HCT116 (cell line): ENCODE results near the gene LAMP1. TPM values are rescaled to one million over a fixed set of nuclear protein-coding genes. Genes with fewer than 3 reads are reported as not detected.

Source experiments
- ATAC-seq: fragments of 200-7000 bp; cut with Tn5 transposase; 2 replicates; pipeline ENCODE4 v1.9.1; 2020; ENCODE audit warnings: mild to moderate bottlenecking, moderate library complexity
- BruUV-seq: library from RNA; stranded (reverse); fragments of 400-500 nt; replicated peaks from 2 replicates; lab custom pipeline; 2021; lab: Mats Ljungman, UMichigan
- CTCF ChIA-PET: fragments of 300-600 bp; sonication (Branson Sonifier 250); formaldehyde crosslinking; loops from one replicate; lab custom pipeline; 2021; ENCODE audit warnings: antibody characterized with exemption; lab: Charles Lee
- POLR2A ChIA-PET: fragments of 300-600, 350-600 bp; sonication (Branson Sonifier 250); formaldehyde crosslinking; loops from one replicate; lab custom pipeline; 2021; ENCODE audit warnings: antibody characterized with exemption; lab: Charles Lee
- RAD21 ChIA-PET, 2 experiments: fragments of 300-600 bp; sonication (Branson Sonifier 250); formaldehyde crosslinking; loops; one replicate each; lab custom pipeline; 2023; ENCODE audit warnings: low total read pairs in 2 of 2; ENCODE audit not compliant: uncharacterized antibody in 2 of 2, unreplicated experiment in 2 of 2, low non-redundant PET in 1 of 2; lab: Charles Lee
- DNase-seq: peaks from one replicate; pipeline ENCODE4 v3.0.0-alpha.2; 2010; ENCODE audit warnings: low read depth, low spot score
- H2AFZ ChIP-seq: fragments of 200-600 bp; shearing (Covaris generic), sonication (generic); 2 replicates; pipeline ENCODE4 v1.6.1; 2017; ENCODE audit warnings: low read depth, mixed run types, mixed read lengths, antibody characterized with exemption, low read length; ENCODE audit not compliant: poor library complexity, severe bottlenecking
- H3K27ac ChIP-seq: 2 replicates; pipeline ENCODE4 v1.5.1; 2012; ENCODE audit warnings: low read depth, low read length
- H3K27me3 ChIP-seq: fragments of 200-600 bp; sonication (generic); 2 replicates; pipeline ENCODE4 v1.6.1; 2016; ENCODE audit warnings: mixed run types, low read length, mixed read lengths; ENCODE audit not compliant: insufficient read depth
- H3K36me3 ChIP-seq, 2 experiments: fragments of 200-500 bp in 1 of 2; fragments of 200-600 bp in 1 of 2; sonication (Bioruptor generic) in 1 of 2; sonication (generic) in 1 of 2; 2 replicates each; pipeline versions ENCODE4 v1.5.1 to v1.6.1; 2014 to 2016; ENCODE audit warnings: low read length in 2 of 2, inconsistent platforms in 1 of 2, mixed read lengths in 1 of 2, mixed run types in 1 of 2; ENCODE audit not compliant: insufficient read depth in 2 of 2, control insufficient read depth in 1 of 2
- H3K4me1 ChIP-seq, 2 experiments: fragments of 200-600 bp in 1 of 2; sonication (generic) in 1 of 2; 2 replicates each; pipeline versions ENCODE4 v1.5.1 to v1.6.1; 2012 to 2017; ENCODE audit warnings: low read length in 2 of 2, inconsistent platforms in 1 of 2, mild to moderate bottlenecking in 1 of 2, mixed read lengths in 1 of 2, mixed run types in 1 of 2, moderate library complexity in 1 of 2; ENCODE audit not compliant: insufficient read depth in 2 of 2, control insufficient read depth in 1 of 2
- H3K4me2 ChIP-seq: fragments of 200-600 bp; sonication (generic); 2 replicates; pipeline ENCODE4 v1.6.1; 2017; ENCODE audit warnings: mixed run types, low read length, mixed read lengths
- H3K4me3 ChIP-seq, 2 experiments: fragments of 200-600 bp in 1 of 2; sonication (generic) in 1 of 2; replicated peaks in 1 of 2; 2 replicates each; pipeline ENCODE4 v1.5.1; 2011 to 2016; ENCODE audit warnings: low read length in 2 of 2, control low read depth in 1 of 2, low read depth in 1 of 2, mild to moderate bottlenecking in 1 of 2, mixed read lengths in 1 of 2, mixed run types in 1 of 2
- H3K79me2 ChIP-seq: fragments of 200-600 bp; sonication (generic); 2 replicates; pipeline ENCODE4 v1.6.1; 2017; ENCODE audit warnings: mild to moderate bottlenecking, mixed run types, low read length, moderate library complexity, mixed read lengths; ENCODE audit not compliant: insufficient read depth
- H3K9ac ChIP-seq: fragments of 200-600 bp; sonication (generic); 2 replicates; pipeline ENCODE4 v1.6.1; 2016; ENCODE audit warnings: low read length, mixed read lengths
- H3K9me2 ChIP-seq: fragments of 200-600 bp; sonication (generic), shearing (Covaris generic); 2 replicates; pipeline ENCODE4 v1.6.1; 2017; ENCODE audit warnings: mixed run types, mild to moderate bottlenecking, moderate library complexity; ENCODE audit not compliant: insufficient read depth
- H3K9me3 ChIP-seq, 2 experiments: fragments of 200-500 bp in 1 of 2; fragments of 200-600 bp in 1 of 2; sonication (Bioruptor generic) in 1 of 2; sonication (generic) in 1 of 2; 2 replicates each; pipeline ENCODE4 v1.6.1; 2014 to 2017; ENCODE audit warnings: low read length in 2 of 2, mixed read lengths in 2 of 2, inconsistent platforms in 1 of 2, low read depth in 1 of 2, mild to moderate bottlenecking in 1 of 2, mixed run types in 1 of 2, moderate library complexity in 1 of 2; ENCODE audit not compliant: control insufficient read depth in 1 of 2, insufficient read depth in 1 of 2
- H4K20me1 ChIP-seq: fragments of 200-600 bp; sonication (generic), shearing (Covaris generic); 2 replicates; pipeline ENCODE4 v1.6.1; 2017; ENCODE audit warnings: mixed run types, mild to moderate bottlenecking, moderate library complexity; ENCODE audit not compliant: insufficient read depth
- ATF3 ChIP-seq: IDR thresholded peaks from 2 replicates; pipeline ENCODE4 v1.6.1; 2012
- CBX3 ChIP-seq: IDR thresholded peaks from 2 replicates; pipeline ENCODE4 v1.6.1; 2012; ENCODE audit warnings: low read depth
- CEBPB ChIP-seq: IDR thresholded peaks from 2 replicates; pipeline ENCODE4 v1.6.1; 2012; ENCODE audit warnings: low read depth
- EGR1 ChIP-seq: IDR thresholded peaks from 2 replicates; pipeline ENCODE4 v1.6.1; 2012; ENCODE audit warnings: low read depth
- ELF1 ChIP-seq: IDR thresholded peaks from 2 replicates; pipeline ENCODE4 v1.6.1; 2012; ENCODE audit warnings: low read depth, borderline replicate concordance
- EZH2 ChIP-seq: fragments of 200-600 bp; sonication (generic); IDR thresholded peaks from 2 replicates; pipeline ENCODE4 v1.6.1; 2017; ENCODE audit warnings: antibody characterized with exemption, mixed run types
- EZH2phosphoT487 ChIP-seq: fragments of 200-600 bp; IDR thresholded peaks from 2 replicates; pipeline ENCODE4 v1.6.1; 2018; ENCODE audit warnings: antibody characterized with exemption, borderline replicate concordance
- FOSL1 ChIP-seq: IDR thresholded peaks from 2 replicates; pipeline ENCODE4 v1.6.1; 2012; ENCODE audit warnings: low read depth
- JUND ChIP-seq: IDR thresholded peaks from 2 replicates; pipeline ENCODE4 v1.6.1; 2012
- MAX ChIP-seq: IDR thresholded peaks from 2 replicates; pipeline ENCODE4 v1.6.1; 2012
- POLR2A ChIP-seq: IDR thresholded peaks from 2 replicates; pipeline ENCODE4 v1.7.0; 2011; ENCODE audit warnings: borderline replicate concordance; ENCODE audit not compliant: insufficient read depth, insufficient read length; ENCODE audit errors: extremely low read depth
- RAD21 ChIP-seq: IDR thresholded peaks from 2 replicates; pipeline ENCODE4 v1.6.1; 2012; ENCODE audit warnings: low read depth, mild to moderate bottlenecking
- REST ChIP-seq: IDR thresholded peaks from 2 replicates; pipeline ENCODE4 v1.6.1; 2012; ENCODE audit warnings: low read depth
- SIN3A ChIP-seq: IDR thresholded peaks from 2 replicates; pipeline ENCODE4 v1.6.1; 2012; ENCODE audit warnings: low read depth
- SP1 ChIP-seq: IDR thresholded peaks from 2 replicates; pipeline ENCODE4 v1.6.1; 2012; ENCODE audit warnings: low read depth
- SRF ChIP-seq: IDR thresholded peaks from 2 replicates; pipeline ENCODE4 v1.6.1; 2012; ENCODE audit warnings: low read depth
- TCF7L2 ChIP-seq: IDR thresholded peaks from 2 replicates; pipeline ENCODE4 v1.7.0; 2011; ENCODE audit warnings: borderline replicate concordance, inconsistent platforms; ENCODE audit not compliant: insufficient read depth, insufficient read length; ENCODE audit errors: extremely low read depth
- YY1 ChIP-seq: IDR thresholded peaks from 2 replicates; pipeline ENCODE4 v1.6.1; 2011; ENCODE audit warnings: low read length, low read depth, moderate library complexity, mild to moderate bottlenecking; ENCODE audit not compliant: insufficient replicate concordance; ENCODE audit errors: extremely low read depth
- ZBTB33 ChIP-seq: IDR thresholded peaks from 2 replicates; pipeline ENCODE4 v1.6.1; 2011; ENCODE audit warnings: mild to moderate bottlenecking, low read length, moderate library complexity; ENCODE audit not compliant: insufficient replicate concordance; ENCODE audit errors: extremely low read depth
- ZNF274 ChIP-seq: fragments of 200-500 bp; sonication (Bioruptor generic); IDR thresholded peaks from 2 replicates; pipeline ENCODE4 v1.6.1; 2014; ENCODE audit warnings: mild to moderate bottlenecking, low read depth, low read length, inconsistent platforms
- intact Hi-C: fragments of 100-400 bp; cut with micrococcal nuclease; formaldehyde crosslinking; loops from 2 replicates; pipeline ENCODE4 v1.10.0; 2022
- total RNA-seq: library from RNA; stranded (reverse); gene quantifications from one replicate; pipeline ENCODE4 v1.2.1, GENCODE V29; 2021; ENCODE audit not compliant: unreplicated experiment

The LAMP1 gene
- total RNA-seq, 1 experiment from 2014 or later: 158 TPM

GRCh38 chr13:113272031-113272430 is 25.0 kb upstream of the LAMP1 start:
- no peaks in the 10 kb centered on the region for H3K27me3 ChIP-seq
- peaks cover 0 to 11% of the 10 kb centered on the region in 2 experiments; a peak in 2 of 4 replicates for H3K4me1 ChIP-seq
- RAD21 ChIA-PET: interaction anchor here in 1 of 2 experiments (0.6 kb wide), 1 partner anchor 105 kb away, joined by 4 read pairs; no protein-coding TSS in a partner anchor
- ATAC-seq (no peak), DNase-seq (no peak)
- CTCF ChIA-PET: interaction anchor here (1.0 kb wide), 1 partner anchor 101 kb away, joined by 6 read pairs; no protein-coding TSS in a partner anchor
- no peaks in the 10 kb centered on the region for H3K9me3 ChIP-seq
- intact Hi-C loops: no loop called here
- H3K4me3 ChIP-seq: no peak overlapping the region
- H4K20me1 ChIP-seq: no peaks in the 10 kb centered on the region
- no peaks in the 10 kb centered on the region for H3K36me3 ChIP-seq
- BruUV-seq: no TSS peak
- H3K27ac ChIP-seq: no peak overlapping the region
- H3K9ac ChIP-seq: no peak overlapping the region
- no peak overlapping the region for H2AFZ ChIP-seq
- no peak overlapping the region for H3K4me2 ChIP-seq
- no peaks in the 10 kb centered on the region for H3K9me2 ChIP-seq
- POLR2A ChIA-PET: no interaction called here
- TF ChIP-seq REST (no peak), SIN3A (no peak), CEBPB (no peak), CBX3 (no peak), FOSL1 (no peak), ZBTB33 (no peak), YY1 (no peak), ELF1 (no peak), EGR1 (no peak), EZH2 (no peak), SP1 (no peak), ZNF274 (no peak), MAX (no peak), ATF3 (no peak), SRF (no peak), POLR2A (no peak), TCF7L2 (no peak), JUND (no peak), EZH2phosphoT487 (no peak), RAD21 (no peak)
- no peaks in the 10 kb centered on the region for H3K79me2 ChIP-seq
